NT2/D1 (cell line): ENCODE results near the gene LRIG1.

Experiments used
- DNase-seq: peaks from one replicate; pipeline ENCODE4 v3.0.0-alpha.2; 2011; ENCODE audit warnings: low read depth, low spot score
- H3K27me3 ChIP-seq: 2 replicates; pipeline ENCODE4 v1.6.0; 2011; ENCODE audit warnings: mild to moderate bottlenecking; ENCODE audit not compliant: insufficient read length, insufficient read depth
- H3K36me3 ChIP-seq: 2 replicates; pipeline ENCODE4 v1.6.1; 2011; ENCODE audit warnings: mild to moderate bottlenecking, low read length, mixed read lengths; ENCODE audit not compliant: insufficient read depth, insufficient read length
- H3K4me1 ChIP-seq: 2 replicates; pipeline ENCODE4 v1.5.1; 2011; ENCODE audit not compliant: insufficient read depth, insufficient read length
- H3K4me3 ChIP-seq: 2 replicates; pipeline ENCODE4 v1.5.1; 2011; ENCODE audit warnings: low read depth; ENCODE audit not compliant: insufficient read length
- H3K9ac ChIP-seq: 2 replicates; pipeline ENCODE4 v1.6.0; 2011; ENCODE audit warnings: low read depth; ENCODE audit not compliant: insufficient read length
- H3K9me3 ChIP-seq: 2 replicates; pipeline ENCODE4 v1.5.1; 2011; ENCODE audit warnings: mild to moderate bottlenecking, low read length; ENCODE audit not compliant: insufficient read depth
- SUZ12 ChIP-seq: IDR thresholded peaks from 2 replicates; pipeline ENCODE4 v1.6.1; 2011; ENCODE audit not compliant: insufficient read length, insufficient read depth; ENCODE audit errors: extremely low read depth
- YY1 ChIP-seq: IDR thresholded peaks from 2 replicates; pipeline ENCODE4 v1.6.1; 2011; ENCODE audit not compliant: insufficient read length, insufficient read depth
- ZNF274 ChIP-seq: IDR thresholded peaks from 2 replicates; pipeline ENCODE4 v1.6.1; 2011; ENCODE audit warnings: mild to moderate bottlenecking, low read depth, low read length

Gene LRIG1

GRCh38 chr3:66450390-66451022 is 50.3 kb downstream of the LRIG1 start:
- no peaks in the 10 kb centered on the region for H3K27me3 ChIP-seq
- peaks cover 2% of the 10 kb centered on the region for H3K4me1 ChIP-seq
- no peak overlapping the region for H3K9ac ChIP-seq
- no peak for TF ChIP-seq SUZ12
- TF ChIP-seq ZNF274, result no peak
- TF ChIP-seq YY1, result no peak
- peaks cover 25% of the 10 kb centered on the region for H3K36me3 ChIP-seq
- DNase-seq, result no peak
- H3K9me3 ChIP-seq, result no peaks in the 10 kb centered on the region
- no peak overlapping the region for H3K4me3 ChIP-seq

GRCh38 chr3:66449411-66449974 is 51.3 kb downstream of the LRIG1 start:
- peaks cover 3% of the 10 kb centered on the region for H3K4me1 ChIP-seq
- no peaks in the 10 kb centered on the region for H3K27me3 ChIP-seq
- DNase-seq, result no peak
- peaks cover 25% of the 10 kb centered on the region for H3K36me3 ChIP-seq
- no peak overlapping the region for H3K9ac ChIP-seq
- H3K9me3 ChIP-seq, result no peaks in the 10 kb centered on the region
- no peak for TF ChIP-seq SUZ12
- TF ChIP-seq YY1, result no peak
- no peak for TF ChIP-seq ZNF274
- H3K4me3 ChIP-seq, result no peak overlapping the region

- no peak overlapping the region for H3K9ac ChIP-seq
- no peak overlapping the region for H3K4me3 ChIP-seq
- DNase-seq, result no peak
- H3K36me3 ChIP-seq, result peaks cover 8% of the 10 kb centered on the region
- H3K4me1 ChIP-seq, result peaks cover 22% of the 10 kb centered on the region
- TF ChIP-seq YY1, result no peak
- H3K9me3 ChIP-seq, result no peaks in the 10 kb centered on the region
- H3K27me3 ChIP-seq, result no peaks in the 10 kb centered on the region
These were observed 56.6 kb downstream of the LRIG1 start for GRCh38 chr3:66444146-66444644.

- Histone ChIP-seq H3K4me1 (peaks cover 22% of the 10 kb centered on the region), H3K27me3 (no peaks in the 10 kb centered on the region), H3K4me3 (no peak overlapping the region), H3K36me3 (no peaks in the 10 kb centered on the region), H3K9me3 (no peaks in the 10 kb centered on the region), H3K9ac (peak overlapping the region; percentile 57)
- no peak for TF ChIP-seq ZNF274
- no peak for TF ChIP-seq YY1
- TF ChIP-seq SUZ12, result no peak
- DNase-seq, result no peak
These were observed 57.6 kb downstream of the LRIG1 start for GRCh38 chr3:66443118-66443803.

GRCh38 chr3:66442254-66443117 is 58.3 kb downstream of the LRIG1 start:
- no peaks in the 10 kb centered on the region for H3K36me3 ChIP-seq
- no peak overlapping the region for H3K4me3 ChIP-seq
- peak overlapping the region; percentile 57 for H3K9ac ChIP-seq
- no peaks in the 10 kb centered on the region for H3K9me3 ChIP-seq
- peak; percentile 85 for DNase-seq
- TF ChIP-seq SUZ12 (no peak), YY1 (peak; percentile 37), ZNF274 (no peak)
- H3K4me1 ChIP-seq, result peaks cover 22% of the 10 kb centered on the region
- H3K27me3 ChIP-seq, result no peaks in the 10 kb centered on the region

GRCh38 chr3:66441692-66442091 is 59.1 kb downstream of the LRIG1 start:
- peaks cover 25% of the 10 kb centered on the region for H3K4me1 ChIP-seq
- no peak for DNase-seq
- no peaks in the 10 kb centered on the region for H3K27me3 ChIP-seq
- no peak for TF ChIP-seq SUZ12
- TF ChIP-seq YY1, result no peak
- no peak for TF ChIP-seq ZNF274
- no peak overlapping the region for H3K9ac ChIP-seq
- no peaks in the 10 kb centered on the region for H3K9me3 ChIP-seq
- H3K36me3 ChIP-seq, result no peaks in the 10 kb centered on the region
- no peak overlapping the region for H3K4me3 ChIP-seq
